Endothelial cell of umbilical vein (primary cell): ENCODE data around the gene VAPB. TPM values are rescaled to one million over a fixed set of nuclear protein-coding genes. Genes with fewer than 3 reads are reported as not detected.
A peak's percentile ranks its signal among the peaks of the same experiment; 100 is the strongest.

Experiments used
- BruUV-seq: library from RNA; stranded (reverse); fragments of 400-500 nt; replicated peaks from 2 replicates; lab custom pipeline; 2021; lab: Mats Ljungman, UMichigan
- CTCF ChIA-PET: fragments of 300-600, 350-600 bp; sonication (Branson Sonifier 250); formaldehyde crosslinking; loops from one replicate; lab custom pipeline; 2021; ENCODE audit warnings: antibody characterized with exemption, inconsistent platforms; lab: Charles Lee
- POLR2A ChIA-PET: fragments of 300-600, 350-600 bp; sonication (Branson Sonifier 250); formaldehyde crosslinking; loops from one replicate; lab custom pipeline; 2021; ENCODE audit warnings: antibody characterized with exemption, inconsistent platforms; lab: Charles Lee
- DNase-seq: peaks from one replicate; pipeline ENCODE4 v3.0.0-alpha.2; 2011; ENCODE audit warnings: low read depth, low spot score
- FAIRE-seq: peaks from 2 replicates; lab custom pipeline; 2011; peaks lifted over from hg19 to GRCh38; lab: Jason Lieb, UNC
- H2AFZ ChIP-seq: 2 replicates; pipeline ENCODE4 v1.6.0; 2012; ENCODE audit warnings: low read depth, low read length, control low read depth, inconsistent platforms
- H3K27ac ChIP-seq: 2 replicates; pipeline ENCODE4 v1.5.1; 2011; ENCODE audit warnings: low read depth, mild to moderate bottlenecking, control low read depth, low read length, moderate library complexity; ENCODE audit not compliant: insufficient read depth
- H3K27me3 ChIP-seq, 2 experiments: 2 replicates each; pipeline versions ENCODE4 v1.6.0 to v1.6.1; 2011; ENCODE audit warnings: low read length in 2 of 2, mixed read lengths in 1 of 2; ENCODE audit not compliant: control insufficient read depth in 2 of 2, insufficient read depth in 2 of 2
- H3K36me3 ChIP-seq, 2 experiments: 2 replicates in 1 of 2; 3 replicates in 1 of 2; pipeline ENCODE4 v1.5.1; 2011; ENCODE audit warnings: low read length in 2 of 2, mild to moderate bottlenecking in 1 of 2, moderate library complexity in 1 of 2; ENCODE audit not compliant: control insufficient read depth in 2 of 2, insufficient read depth in 2 of 2; ENCODE audit errors: extremely low read depth in 1 of 2
- H3K4me1 ChIP-seq: 3 replicates; pipeline ENCODE4 v1.5.1; 2011; ENCODE audit warnings: mild to moderate bottlenecking, low read length; ENCODE audit not compliant: control insufficient read depth, insufficient read depth; ENCODE audit errors: extremely low read depth
- H3K4me2 ChIP-seq: 2 replicates; pipeline ENCODE4 v1.6.1; 2011; ENCODE audit warnings: low read length, control low read depth, mixed read lengths; ENCODE audit not compliant: insufficient read depth
- H3K4me3 ChIP-seq, 3 experiments: fragments of 200-600 bp in 1 of 3; sonication (generic), shearing (Covaris generic) in 1 of 3; replicated peaks in 1 of 3; 2 replicates each; pipeline ENCODE4 v1.5.1; 2011 to 2016; ENCODE audit warnings: control low read depth in 3 of 3, low read length in 3 of 3, mild to moderate bottlenecking in 2 of 3, inconsistent platforms in 1 of 3, low read depth in 1 of 3, moderate library complexity in 1 of 3; ENCODE audit not compliant: insufficient read depth in 1 of 3
- H3K79me2 ChIP-seq: 2 replicates; pipeline ENCODE4 v1.6.0; 2012; ENCODE audit warnings: low read length, inconsistent platforms; ENCODE audit not compliant: control insufficient read depth, insufficient read depth
- H3K9ac ChIP-seq: replicated peaks from 2 replicates; pipeline ENCODE3; 2011; ENCODE audit warnings: low read length, control low read depth; ENCODE audit not compliant: insufficient read depth; ENCODE audit errors: extremely low read depth
- H3K9me1 ChIP-seq: replicated peaks from 3 replicates; pipeline ENCODE4 v1.6.0; 2011; ENCODE audit warnings: mild to moderate bottlenecking, low read length; ENCODE audit not compliant: control insufficient read depth, insufficient read depth; ENCODE audit errors: extremely low read depth
- H3K9me3 ChIP-seq: replicated peaks from 2 replicates; pipeline ENCODE4 v1.5.1; 2012; ENCODE audit warnings: low read length, inconsistent platforms; ENCODE audit not compliant: control insufficient read depth, insufficient read depth
- H4K20me1 ChIP-seq: replicated peaks from 2 replicates; pipeline ENCODE3; 2011; ENCODE audit warnings: mild to moderate bottlenecking, low read length; ENCODE audit not compliant: control insufficient read depth, insufficient read depth; ENCODE audit errors: extremely low read depth
- CTCF ChIP-seq, 2 donors: IDR thresholded peaks; 1 replicate in 1 of 2; 2 replicates in 1 of 2; pipeline ENCODE4 v1.5.1; 2011; ENCODE audit warnings: low read length in 2 of 2, mild to moderate bottlenecking in 2 of 2, moderate library complexity in 2 of 2, control low read depth in 1 of 2, inconsistent platforms in 1 of 2, low read depth in 1 of 2; ENCODE audit not compliant: insufficient read depth in 1 of 2; ENCODE audit errors: extremely low read depth in 1 of 2
- EZH2 ChIP-seq: IDR thresholded peaks from 2 replicates; pipeline ENCODE4 v1.6.1; 2012; ENCODE audit warnings: borderline replicate concordance, low read depth, mild to moderate bottlenecking, moderate library complexity, low read length, inconsistent platforms; ENCODE audit not compliant: severe bottlenecking
- FOS ChIP-seq: IDR thresholded peaks from 2 replicates; pipeline ENCODE4 v1.6.1; 2011; ENCODE audit warnings: mild to moderate bottlenecking, low read length, moderate library complexity, borderline replicate concordance; ENCODE audit not compliant: insufficient read depth
- GATA2 ChIP-seq: IDR thresholded peaks from 2 replicates; pipeline ENCODE4 v1.7.0; 2011; ENCODE audit warnings: low read depth, mild to moderate bottlenecking, moderate library complexity, mixed read lengths, low read length; ENCODE audit not compliant: insufficient read length, insufficient read depth
- JUN ChIP-seq: IDR thresholded peaks from 2 replicates; pipeline ENCODE4 v1.6.1; 2011; ENCODE audit warnings: borderline replicate concordance, low read depth; ENCODE audit not compliant: insufficient read length, insufficient read depth
- POLR2A ChIP-seq: IDR thresholded peaks from 2 replicates; pipeline ENCODE4 v1.6.1; 2012; ENCODE audit warnings: low read depth, mild to moderate bottlenecking, control low read depth, low read length
- dilution Hi-C: fragments of 300-500 bp; cut with MboI; formaldehyde crosslinking; loops from one replicate; pipeline ENCODE4 v1.15.0; 2019; ENCODE audit warnings: low sequenced_read_pairs; ENCODE audit not compliant: extremely low pct_ligation_motif_present
- intact Hi-C: fragments of 100-400 bp; cut with micrococcal nuclease; formaldehyde crosslinking; loops from one replicate; pipeline ENCODE4 v1.10.0; 2022
- polyA plus RNA-seq, 4 experiments: library from polyadenylated mRNA; depleted of rRNA in 3 of 4; stranded (reverse) in 3 of 4; unstranded in 1 of 4; fragments of >200 nt; gene quantifications; 2 replicates each; pipeline versions ENCODE4 v1.2.1 to v1.2.3, GENCODE V29; 2011 to 2012; ENCODE audit warnings: missing spikeins in 1 of 4
- total RNA-seq: library from RNA; stranded (reverse); gene quantifications from 2 replicates; pipeline ENCODE4 v1.2.3, GENCODE V29; 2021

VAPB gene
- total and polyA plus RNA-seq, 2 donors (not counting 3 experiments of a cell fraction or from before 2014, with no cell fraction given) = 17.9 to 48.9 TPM

GRCh38 chr20:58482416-58482815, 93.4 kb downstream of the VAPB start:
- H4K20me1 ChIP-seq = no peaks in the 10 kb centered on the region
- no peaks in the 10 kb centered on the region for H3K79me2 ChIP-seq
- no peak overlapping the region for H3K27ac ChIP-seq
- dilution Hi-C loops = no loop called here
- H3K9me3 ChIP-seq = peaks cover 4% of the 10 kb centered on the region
- H3K9me1 ChIP-seq = no peaks in the 10 kb centered on the region
- no TSS peak for BruUV-seq
- no peak for DNase-seq
- H2AFZ ChIP-seq = no peak overlapping the region
- ChIA-PET POLR2A (no interaction called here), CTCF (interaction anchor here (0.8 to 4.2 kb wide), 18 partner anchors 15 to 388 kb away, joined by 3 to 71 read pairs (median 10); partner anchors contain the start of genes GNAS, GNAS-AS1 and STX16)
- TF ChIP-seq POLR2A (no peak), JUN (peak; percentile 24)
- H3K9ac ChIP-seq = no peak overlapping the region
- no peak for FAIRE-seq
- no peak overlapping the region for H3K4me2 ChIP-seq
- H3K4me3 ChIP-seq = no peak overlapping the region
- H3K4me1 ChIP-seq = peaks cover 4% of the 10 kb centered on the region
- intact Hi-C loops = loop anchor here (10.0 kb wide), 1 partner anchor 602 kb away; no protein-coding TSS in a partner anchor
- H3K36me3 ChIP-seq = no peaks in the 10 kb centered on the region
- no peaks in the 10 kb centered on the region for H3K27me3 ChIP-seq

- no peaks in the 10 kb centered on the region for H3K9me1 ChIP-seq
- H3K9me3 ChIP-seq = peaks cover 4% of the 10 kb centered on the region
- CTCF ChIA-PET = interaction anchor here (1.2 to 3.6 kb wide), 4 partner anchors 165 to 369 kb away, joined by 4 to 71 read pairs (median 32); partner anchors contain the start of genes GNAS and STX16
- intact Hi-C loops (loop anchor here (10.0 kb wide), 1 partner anchor 602 kb away; no protein-coding TSS in a partner anchor), dilution Hi-C loops (no loop called here)
- TF ChIP-seq GATA2 = no peak
- no peak for TF ChIP-seq CTCF (IDR thresholded peaks at IDR 0.05; ENCODE audit: extremely low read depth in 1 of 2, insufficient read depth in 1 of 2, low read depth in 1 of 2, low read length in 2 of 2)
- TF ChIP-seq EZH2 = no peak
- TF ChIP-seq FOS = no peak
- no peak overlapping the region for H3K27ac ChIP-seq
- no peak overlapping the region for H3K4me3 ChIP-seq
- no peaks in the 10 kb centered on the region for H3K79me2 ChIP-seq
- no TSS peak for BruUV-seq
- FAIRE-seq (no peak), DNase-seq (no peak)
- no peak overlapping the region for H3K9ac ChIP-seq
- no peak overlapping the region for H2AFZ ChIP-seq
- POLR2A ChIA-PET = no interaction called here
- no peaks in the 10 kb centered on the region for H3K36me3 ChIP-seq
- peaks cover 0 to 2% of the 10 kb centered on the region in 2 experiments for H3K27me3 ChIP-seq
- H3K4me1 ChIP-seq = peaks cover 4% of the 10 kb centered on the region
- no peak overlapping the region for H3K4me2 ChIP-seq
- no peaks in the 10 kb centered on the region for H4K20me1 ChIP-seq
Observed at GRCh38 chr20:58483051-58483450, 94.0 kb downstream of the VAPB start.
